Gastrocnemius medialis (tissue), 4 donors: ENCODE measurements around the gene IL1RAP. TPM values are rescaled to one million over a fixed set of nuclear protein-coding genes. Genes with fewer than 3 reads are reported as not detected.

Experiments
- ATAC-seq, 2 donors: fragments of 150-250 bp; one replicate each; pipeline ENCODE4 v1.9.1; 2016
- DNase-seq, 2 donors: peaks; one replicate each; pipeline ENCODE4 v3.0.0-alpha.2; 2019
- H3K27ac ChIP-seq, 4 donors: fragments of 200-600 bp; sonication (generic); 1 replicate in 1 of 4; 2 replicates in 3 of 4; pipeline ENCODE4 v1.5.1; 2016 to 2018; ENCODE audit warnings: mild to moderate bottlenecking in 2 of 4, moderate library complexity in 1 of 4
- H3K27me3 ChIP-seq, 3 donors: fragments of 200-600 bp; sonication (generic) in 2 of 3; 1 replicate in 1 of 3; 2 replicates in 2 of 3; pipeline versions ENCODE4 v1.5.1 to v1.6.0; 2016 to 2019; ENCODE audit warnings: mild to moderate bottlenecking in 1 of 3, moderate library complexity in 1 of 3
- H3K36me3 ChIP-seq, 2 donors: fragments of 200-600 bp; sonication (generic) in 1 of 2; one replicate each; pipeline ENCODE4 v1.5.1; 2017 to 2018
- H3K4me1 ChIP-seq, 2 donors: fragments of 200-600 bp; sonication (generic) in 1 of 2; one replicate each; pipeline ENCODE4 v1.5.1; 2016 to 2017; ENCODE audit warnings: mild to moderate bottlenecking in 2 of 2
- H3K4me3 ChIP-seq, 4 donors: fragments of 200-600 bp; sonication (generic) in 3 of 4; 1 replicate in 1 of 4; 2 replicates in 3 of 4; pipeline ENCODE4 v1.5.1; 2016 to 2019; ENCODE audit warnings: mild to moderate bottlenecking in 2 of 4
- H3K9me3 ChIP-seq, 3 donors: fragments of 200-600 bp; sonication (generic) in 2 of 3; 1 replicate in 1 of 3; 2 replicates in 2 of 3; pipeline ENCODE4 v1.5.1; 2016 to 2019
- POLR2A ChIP-seq, 2 donors: fragments of 450-650 bp; IDR thresholded peaks; one replicate each; pipeline ENCODE4 v1.6.1; 2017; ENCODE audit warnings: antibody characterized with exemption in 2 of 2, mild to moderate bottlenecking in 2 of 2, moderate library complexity in 2 of 2
- in situ Hi-C, 4 donors: fragments of 200-750 bp; cut with MboI; loops; one replicate each; pipeline versions ENCODE4 v1.15.0 to v1.8.0; 2017; ENCODE audit warnings: low sequenced_read_pairs in 4 of 4
- intact Hi-C: fragments of 100-400 bp; cut with DNase I; formaldehyde crosslinking; loops from one replicate; pipeline ENCODE4 v1.15.1; 2023; ENCODE audit warnings: low total_unique reads
- total RNA-seq, 4 donors: library from RNA; depleted of rRNA; stranded (reverse); fragments of >200 nt; gene quantifications; one replicate each; pipeline versions ENCODE4 v1.1.0 to v1.2.3, GENCODE V29; 2016
- TF ChIP-seq, protein P1 (sequence below), 5 experiments: fragments of 450-650 bp in 3 of 5; fragments of 200-600 bp in 2 of 5; sonication (generic) in 2 of 5; IDR thresholded peaks in 4 of 5; conservative IDR thresholded peaks in 1 of 5; 1 replicate in 4 of 5; 2 replicates in 1 of 5; pipeline ENCODE4 v1.5.1; 2016 to 2019; ENCODE audit warnings: antibody characterized with exemption in 5 of 5, mild to moderate bottlenecking in 3 of 5, moderate library complexity in 3 of 5

IL1RAP gene
- total RNA-seq, 4 donors from 2014 or later, result 1.1 to 3.3 (median 2.6) TPM

DNA sequence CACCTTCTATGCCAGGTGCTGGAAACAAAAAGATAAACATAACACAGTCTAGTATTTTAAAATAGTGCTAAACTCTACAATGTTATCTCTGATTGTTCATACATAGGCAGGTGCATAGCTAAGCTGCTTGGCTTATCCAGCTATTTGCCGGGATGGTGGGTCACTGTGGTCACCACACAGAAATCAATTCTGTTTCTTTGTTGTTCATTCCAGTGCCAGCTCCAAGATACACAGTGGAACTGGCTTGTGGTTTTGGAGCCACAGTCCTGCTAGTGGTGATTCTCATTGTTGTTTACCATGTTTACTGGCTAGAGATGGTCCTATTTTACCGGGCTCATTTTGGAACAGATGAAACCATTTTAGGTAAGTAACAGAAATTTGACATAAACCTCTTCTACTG, 130.2 kb downstream of the IL1RAP start:
- no peak overlapping the region for H3K4me3 ChIP-seq

DNA sequence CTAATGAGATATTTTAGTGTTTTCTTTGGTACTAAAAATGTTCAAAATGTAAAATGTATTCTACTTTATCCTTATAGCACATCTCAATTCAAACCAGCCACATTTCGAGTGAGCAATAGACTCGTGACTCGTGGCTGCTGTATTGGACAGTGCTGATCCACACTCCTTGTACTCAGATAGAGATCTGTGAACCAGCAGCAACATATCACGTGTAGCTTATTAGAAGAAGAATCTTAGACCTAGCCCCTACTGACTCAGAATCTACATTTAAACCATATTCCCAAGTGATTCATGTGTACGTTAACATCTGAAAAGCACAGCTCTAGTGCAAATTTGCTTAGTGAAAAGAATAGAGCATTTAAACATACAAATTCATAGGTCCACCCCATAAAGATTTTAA, 130.9 kb downstream of the IL1RAP start:
- TF ChIP-seq, protein P1, sequence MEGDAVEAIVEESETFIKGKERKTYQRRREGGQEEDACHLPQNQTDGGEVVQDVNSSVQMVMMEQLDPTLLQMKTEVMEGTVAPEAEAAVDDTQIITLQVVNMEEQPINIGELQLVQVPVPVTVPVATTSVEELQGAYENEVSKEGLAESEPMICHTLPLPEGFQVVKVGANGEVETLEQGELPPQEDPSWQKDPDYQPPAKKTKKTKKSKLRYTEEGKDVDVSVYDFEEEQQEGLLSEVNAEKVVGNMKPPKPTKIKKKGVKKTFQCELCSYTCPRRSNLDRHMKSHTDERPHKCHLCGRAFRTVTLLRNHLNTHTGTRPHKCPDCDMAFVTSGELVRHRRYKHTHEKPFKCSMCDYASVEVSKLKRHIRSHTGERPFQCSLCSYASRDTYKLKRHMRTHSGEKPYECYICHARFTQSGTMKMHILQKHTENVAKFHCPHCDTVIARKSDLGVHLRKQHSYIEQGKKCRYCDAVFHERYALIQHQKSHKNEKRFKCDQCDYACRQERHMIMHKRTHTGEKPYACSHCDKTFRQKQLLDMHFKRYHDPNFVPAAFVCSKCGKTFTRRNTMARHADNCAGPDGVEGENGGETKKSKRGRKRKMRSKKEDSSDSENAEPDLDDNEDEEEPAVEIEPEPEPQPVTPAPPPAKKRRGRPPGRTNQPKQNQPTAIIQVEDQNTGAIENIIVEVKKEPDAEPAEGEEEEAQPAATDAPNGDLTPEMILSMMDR (IDR thresholded peaks at IDR 0.05 in 4 of 5, conservative IDR thresholded peaks at IDR 0.05 in 1 of 5), result no peak
- TF ChIP-seq POLR2A (IDR thresholded peaks at IDR 0.05), result no peak
- H3K9me3 ChIP-seq, result no peaks in the 10 kb centered on the region
- no peak overlapping the region for H3K4me3 ChIP-seq
- in situ Hi-C loops, result no loop called here
- no peaks in the 10 kb centered on the region for H3K36me3 ChIP-seq
- no peak for DNase-seq
- intact Hi-C loops, result no loop called here
- no peak for ATAC-seq
- no peaks in the 10 kb centered on the region for H3K4me1 ChIP-seq
- H3K27me3 ChIP-seq, result no peaks in the 10 kb centered on the region
- H3K27ac ChIP-seq, result no peak overlapping the region

More for the DNA sequence above, 130.2 kb downstream of the IL1RAP start:
- Histone ChIP-seq H3K9me3 (no peaks in the 10 kb centered on the region), H3K27ac (no peak overlapping the region), H3K36me3 (no peaks in the 10 kb centered on the region), H3K4me1 (no peaks in the 10 kb centered on the region), H3K27me3 (no peaks in the 10 kb centered on the region)
- DNase-seq (no peak), ATAC-seq (no peak)
- intact Hi-C loops (no loop called here), in situ Hi-C loops (no loop called here)
- TF ChIP-seq POLR2A (IDR thresholded peaks at IDR 0.05), result no peak
- TF ChIP-seq, protein P1 (IDR thresholded peaks at IDR 0.05 in 4 of 5, conservative IDR thresholded peaks at IDR 0.05 in 1 of 5), result no peak

DNA sequence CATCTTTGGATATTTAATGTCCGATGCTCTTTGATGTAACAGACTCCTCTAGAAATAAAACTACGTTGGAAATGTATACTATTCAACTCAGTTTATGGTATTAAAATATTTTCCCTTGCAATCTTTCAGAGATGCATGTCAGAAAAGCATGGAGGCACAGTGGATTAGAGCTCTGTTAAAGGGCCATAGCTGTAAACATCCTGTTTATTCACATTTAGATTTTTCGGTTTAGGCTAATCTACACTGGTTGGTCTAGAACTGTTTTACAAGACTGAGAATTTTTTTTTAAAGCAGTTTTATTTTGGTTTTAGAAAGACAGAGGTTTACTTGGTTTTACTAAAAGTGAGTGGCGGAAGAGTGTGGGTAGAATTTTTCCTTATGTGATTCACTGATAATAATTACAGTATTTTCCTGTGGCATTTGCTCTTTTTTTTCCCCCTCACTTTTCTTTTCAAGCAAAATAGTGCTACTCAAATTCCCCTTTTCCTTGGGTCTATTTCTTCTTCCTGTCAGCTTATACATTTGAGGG, 132.1 kb downstream of the IL1RAP start:
- Histone ChIP-seq H3K27ac (no peak overlapping the region), H3K4me1 (no peaks in the 10 kb centered on the region), H3K36me3 (no peaks in the 10 kb centered on the region), H3K4me3 (no peak overlapping the region), H3K27me3 (no peaks in the 10 kb centered on the region), H3K9me3 (no peaks in the 10 kb centered on the region)
- intact Hi-C loops, result no loop called here
- DNase-seq (no peak), ATAC-seq (no peak)
- in situ Hi-C loops, result no loop called here
- TF ChIP-seq, protein P1 (IDR thresholded peaks at IDR 0.05 in 4 of 5, conservative IDR thresholded peaks at IDR 0.05 in 1 of 5), result no peak
- TF ChIP-seq POLR2A (IDR thresholded peaks at IDR 0.05), result no peak

DNA sequence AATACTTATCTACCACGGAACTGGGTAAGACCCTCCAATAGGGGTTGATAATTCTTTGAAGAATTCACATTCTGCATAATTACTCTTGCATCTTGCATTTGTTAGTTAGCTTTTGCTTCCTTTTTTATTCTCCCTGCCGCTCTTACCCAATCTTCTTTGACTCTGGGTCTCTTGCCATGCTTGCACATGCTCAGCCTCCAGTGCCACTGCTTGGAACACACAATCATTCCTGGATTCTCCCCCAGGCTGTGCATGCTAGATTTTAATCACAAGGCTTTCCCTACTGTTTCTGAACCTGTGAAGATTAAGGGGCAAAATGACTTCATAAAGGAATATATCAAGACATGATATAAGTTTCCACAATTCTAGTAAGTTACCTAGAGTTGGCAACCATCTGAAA, 133.1 kb downstream of the IL1RAP start:
- in situ Hi-C loops, result no loop called here

More for the DNA sequence above, 133.1 kb downstream of the IL1RAP start:
- H3K36me3 ChIP-seq, result no peaks in the 10 kb centered on the region
- intact Hi-C loops, result no loop called here
- TF ChIP-seq, protein P1 (IDR thresholded peaks at IDR 0.05 in 4 of 5, conservative IDR thresholded peaks at IDR 0.05 in 1 of 5), result no peak
- no peak for TF ChIP-seq POLR2A (IDR thresholded peaks at IDR 0.05)
- ATAC-seq (no peak), DNase-seq (no peak)
- no peaks in the 10 kb centered on the region for H3K4me1 ChIP-seq
- no peak overlapping the region for H3K27ac ChIP-seq
- no peaks in the 10 kb centered on the region for H3K27me3 ChIP-seq
- no peaks in the 10 kb centered on the region for H3K9me3 ChIP-seq
- H3K4me3 ChIP-seq, result no peak overlapping the region
